ENCODE results near the gene PIK3C2B. TPM values are rescaled to one million over a fixed set of nuclear protein-coding genes. Genes with fewer than 3 reads are reported as not detected.

Gene PIK3C2B
- total and polyA plus RNA-seq, 2 of the 8 experiments (the other 6 are each of a cell fraction or from before 2014, with no cell fraction given): 20.4 to 36.7 TPM

GRCh38 chr1:204450461-204451257 lies 43.9 kb downstream of the PIK3C2B start:
- Histone ChIP-seq H3K23ac (ENCODE audit: insufficient read length) (no peak overlapping the region), H3K4me2 (ENCODE audit: insufficient read depth in 1 of 2, low read depth in 2 of 2, low read length in 2 of 2) (no peak overlapping the region), H3K14ac (ENCODE audit: insufficient read length) (no peak overlapping the region), H3K56ac (replicated peaks; ENCODE audit: insufficient read length, low read depth, low read length) (no peak overlapping the region), H2BK12ac (ENCODE audit: low read depth, low read length) (0 out of 2 replicates have a peak overlapping the region, but pooled peaks have one; percentile 33), H2BK20ac (ENCODE audit: low read length) (no peak overlapping the region), H3K79me1 (ENCODE audit: low read depth, low read length) (no peaks in the 10 kb centered on the region), H3K4me3 (ENCODE audit: extremely low read depth in 1 of 4, insufficient read depth in 2 of 4, low read depth in 3 of 4, low read length in 4 of 4) (no peak overlapping the region), H3K18ac (ENCODE audit: extremely low read depth, low read length) (no peak overlapping the region; the same call in 1 of the 2 replicates), H4K91ac (replicated peaks; ENCODE audit: insufficient read length, low read length) (no peak overlapping the region), H3K9ac (replicated peaks in 1 of 4; ENCODE audit: extremely low read depth in 1 of 4, low read depth in 3 of 4, low read length in 3 of 4) (no peak overlapping the region), H2AK5ac (ENCODE audit: low read depth, low read length) (no peak overlapping the region), H3K9me3 (ENCODE audit: insufficient read depth in 2 of 2, low read depth in 1 of 2, low read length in 1 of 2) (no peaks in the 10 kb centered on the region; a peak in 1 of 4 replicates), H3K27me3 (replicated peaks in 1 of 4; ENCODE audit: control insufficient read depth in 3 of 4, extremely low read depth in 1 of 4, insufficient read depth in 3 of 4, low read length in 3 of 4) (no peaks in the 10 kb centered on the region), H3K4ac (replicated peaks; ENCODE audit: insufficient read length, low read depth, low read length) (no peak overlapping the region), H3K27ac (ENCODE audit: low read depth, low read length) (no peak overlapping the region), H2BK5ac (ENCODE audit: low read depth, low read length) (peak overlapping the region; percentile 66; the same call in 1 of the 2 replicates), H3K23me2 (ENCODE audit: low read depth, low read length) (no peaks in the 10 kb centered on the region), H3K36me3 (ENCODE audit: control insufficient read depth in 2 of 4, insufficient read depth in 4 of 4, low read length in 3 of 4) (peaks cover 0 to 2% (median 0%) of the 10 kb centered on the region in 4 experiments; a peak in 2 of 8 replicates), H3K4me1 (replicated peaks in 1 of 4; ENCODE audit: control insufficient read depth in 3 of 4, insufficient read depth in 4 of 4, low read length in 3 of 4) (peaks cover 12 to 32% (median 20%) of the 10 kb centered on the region in 4 experiments), H4K20me1 (replicated peaks in 1 of 2; ENCODE audit: control insufficient read depth in 1 of 2, insufficient read depth in 2 of 2, low read length in 2 of 2) (peaks cover 0 to 2% of the 10 kb centered on the region in 2 experiments), H2BK15ac (ENCODE audit: low read length) (no peak overlapping the region), H4K5ac (ENCODE audit: insufficient read length, low read depth, low read length) (no peak overlapping the region), H2BK120ac (replicated peaks; ENCODE audit: low read depth, low read length) (no peak overlapping the region), H3K79me2 (ENCODE audit: control insufficient read depth in 1 of 2, insufficient read depth in 2 of 2, low read length in 2 of 2) (no peaks in the 10 kb centered on the region), H4K8ac (ENCODE audit: extremely low read depth, insufficient read depth, low read length) (no peak overlapping the region), H2AFZ (ENCODE audit: low read length) (no peak overlapping the region)
- 94% methylated on average over 8 of the region's 8 CpGs; no CpG with 5 or more reads in 1 of the 2 experiments for WGBS, 2 experiments (ENCODE audit: extremely low coverage in 1 of 2, insufficient coverage in 1 of 2, insufficient read length in 1 of 2, insufficient replicate concordance in 2 of 2, low coverage in 1 of 2, low lambda C conversion rate in 2 of 2, missing lambda C conversion rate in 1 of 2)
- ChIA-PET POLR2A (ENCODE audit: partially characterized antibody) (interaction anchor here (0.6 to 2.9 kb wide), 7 partner anchors 12 to 57 kb away, joined by 3 to 28 read pairs (median 3); partner anchors contain the start of gene PIK3C2B), CTCF (ENCODE audit: partially characterized antibody) (interaction anchor here (1.1 to 47.3 kb wide), 6 partner anchors 8 to 357 kb away, joined by 3 to 2124 read pairs (median 58); partner anchors contain the start of genes MDM4 and PIK3C2B)
- FAIRE-seq: no peak
- TF ChIP-seq BCL11A (IDR thresholded peaks at IDR 0.05; ENCODE audit: low read depth in 2 of 2, low read length in 2 of 2) (no peak), CBX8 (IDR thresholded peaks at IDR 0.05; ENCODE audit: borderline replicate concordance, low read depth, low read length) (no peak), POLR2A (IDR thresholded peaks at IDR 0.05; ENCODE audit: control extremely low read depth in 1 of 2, low read depth in 2 of 2, low read length in 2 of 2) (no peak), FOSL1 (IDR thresholded peaks at IDR 0.05; ENCODE audit: insufficient read depth, low read depth, low read length) (no peak), RAD21 (IDR thresholded peaks at IDR 0.05 in 1 of 2, conservative IDR thresholded peaks at IDR 0.05 in 1 of 2; ENCODE audit: low read depth in 2 of 2, low read length in 2 of 2) (no peak), GABPA (IDR thresholded peaks at IDR 0.05; ENCODE audit: borderline replicate concordance, insufficient read depth, low read length) (no peak), HDAC2 (IDR thresholded peaks at IDR 0.05; ENCODE audit: borderline replicate concordance in 1 of 2, low read depth in 2 of 2, low read length in 2 of 2) (no peak), SP4 (IDR thresholded peaks at IDR 0.05; ENCODE audit: low read length) (no peak), NRF1 (IDR thresholded peaks at IDR 0.05; ENCODE audit: low read depth, low read length) (no peak), CEBPB (IDR thresholded peaks at IDR 0.05; ENCODE audit: low read depth, low read length) (no peak), SP2 (IDR thresholded peaks at IDR 0.05; ENCODE audit: low read length) (no peak)
- DNase-seq (ENCODE audit: low read depth in 1 of 2, low spot score in 2 of 2): no peak
